ENCODE measurements around the gene KCTD5. TPM values are rescaled to one million over a fixed set of nuclear protein-coding genes. Genes with fewer than 3 reads are reported as not detected.

KCTD5 gene
- polyA plus RNA-seq, 1 donor from 2014 or later: 42.7 TPM

DNA sequence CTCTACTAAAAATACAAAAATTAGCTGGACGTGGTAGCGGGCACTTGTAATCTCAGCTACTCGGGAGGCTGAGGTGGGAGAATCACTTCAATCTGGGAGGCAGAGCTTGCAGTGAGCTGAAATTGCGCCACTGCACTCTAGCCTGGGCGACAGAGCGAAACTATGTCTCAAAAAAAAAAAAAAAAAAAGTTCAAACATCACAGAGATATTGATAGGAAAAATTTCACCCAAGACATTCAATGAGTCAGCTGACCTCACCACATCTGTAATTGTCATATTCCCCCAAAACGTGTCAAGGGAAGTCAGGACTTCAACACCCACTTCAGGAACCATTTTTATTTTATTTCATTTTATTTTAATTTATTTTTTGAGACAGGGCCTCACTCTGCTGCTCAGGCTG, 45.7 kb downstream of the KCTD5 start:
- TF ChIP-seq MXI1 (conservative IDR thresholded peaks at IDR 0.05; ENCODE audit: poor library complexity, severe bottlenecking) (no peak), RAD21 (conservative IDR thresholded peaks at IDR 0.05) (no peak), TAF1 (IDR thresholded peaks at IDR 0.05; ENCODE audit: low read depth) (no peak), SMC3 (conservative IDR thresholded peaks at IDR 0.05; ENCODE audit: poor library complexity) (no peak)
- TF ChIP-seq, protein P1, sequence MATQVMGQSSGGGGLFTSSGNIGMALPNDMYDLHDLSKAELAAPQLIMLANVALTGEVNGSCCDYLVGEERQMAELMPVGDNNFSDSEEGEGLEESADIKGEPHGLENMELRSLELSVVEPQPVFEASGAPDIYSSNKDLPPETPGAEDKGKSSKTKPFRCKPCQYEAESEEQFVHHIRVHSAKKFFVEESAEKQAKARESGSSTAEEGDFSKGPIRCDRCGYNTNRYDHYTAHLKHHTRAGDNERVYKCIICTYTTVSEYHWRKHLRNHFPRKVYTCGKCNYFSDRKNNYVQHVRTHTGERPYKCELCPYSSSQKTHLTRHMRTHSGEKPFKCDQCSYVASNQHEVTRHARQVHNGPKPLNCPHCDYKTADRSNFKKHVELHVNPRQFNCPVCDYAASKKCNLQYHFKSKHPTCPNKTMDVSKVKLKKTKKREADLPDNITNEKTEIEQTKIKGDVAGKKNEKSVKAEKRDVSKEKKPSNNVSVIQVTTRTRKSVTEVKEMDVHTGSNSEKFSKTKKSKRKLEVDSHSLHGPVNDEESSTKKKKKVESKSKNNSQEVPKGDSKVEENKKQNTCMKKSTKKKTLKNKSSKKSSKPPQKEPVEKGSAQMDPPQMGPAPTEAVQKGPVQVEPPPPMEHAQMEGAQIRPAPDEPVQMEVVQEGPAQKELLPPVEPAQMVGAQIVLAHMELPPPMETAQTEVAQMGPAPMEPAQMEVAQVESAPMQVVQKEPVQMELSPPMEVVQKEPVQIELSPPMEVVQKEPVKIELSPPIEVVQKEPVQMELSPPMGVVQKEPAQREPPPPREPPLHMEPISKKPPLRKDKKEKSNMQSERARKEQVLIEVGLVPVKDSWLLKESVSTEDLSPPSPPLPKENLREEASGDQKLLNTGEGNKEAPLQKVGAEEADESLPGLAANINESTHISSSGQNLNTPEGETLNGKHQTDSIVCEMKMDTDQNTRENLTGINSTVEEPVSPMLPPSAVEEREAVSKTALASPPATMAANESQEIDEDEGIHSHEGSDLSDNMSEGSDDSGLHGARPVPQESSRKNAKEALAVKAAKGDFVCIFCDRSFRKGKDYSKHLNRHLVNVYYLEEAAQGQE (IDR thresholded peaks at IDR 0.05; ENCODE audit: borderline replicate concordance): no peak
- H3K79me2 ChIP-seq (replicated peaks; ENCODE audit: insufficient read depth, low read length): no peaks in the 10 kb centered on the region
- no peaks in the 10 kb centered on the region for H3K27me3 ChIP-seq (ENCODE audit: insufficient read depth, low read depth, low read length)
- H3F3A ChIP-seq (ENCODE audit: insufficient read depth, low read length, poor library complexity, severe bottlenecking): no peaks in the 10 kb centered on the region
- no peak overlapping the region for H2AFZ ChIP-seq (ENCODE audit: low read depth, low read length)
- H3K9me3 ChIP-seq (ENCODE audit: low read length): no peaks in the 10 kb centered on the region
- no peak overlapping the region for H3K9ac ChIP-seq (ENCODE audit: low read length)
- H3K27ac ChIP-seq (ENCODE audit: low read length): no peak overlapping the region
- H3K4me2 ChIP-seq (ENCODE audit: low read length): no peak overlapping the region
- H3K36me3 ChIP-seq (ENCODE audit: insufficient read depth, low read length): no peaks in the 10 kb centered on the region
- no peak overlapping the region for H3K4me3 ChIP-seq (ENCODE audit: low read length)
- H4K20me1 ChIP-seq (ENCODE audit: insufficient read depth): no peaks in the 10 kb centered on the region
- no peaks in the 10 kb centered on the region for H3K9me2 ChIP-seq (ENCODE audit: insufficient read depth, low read length)

DNA sequence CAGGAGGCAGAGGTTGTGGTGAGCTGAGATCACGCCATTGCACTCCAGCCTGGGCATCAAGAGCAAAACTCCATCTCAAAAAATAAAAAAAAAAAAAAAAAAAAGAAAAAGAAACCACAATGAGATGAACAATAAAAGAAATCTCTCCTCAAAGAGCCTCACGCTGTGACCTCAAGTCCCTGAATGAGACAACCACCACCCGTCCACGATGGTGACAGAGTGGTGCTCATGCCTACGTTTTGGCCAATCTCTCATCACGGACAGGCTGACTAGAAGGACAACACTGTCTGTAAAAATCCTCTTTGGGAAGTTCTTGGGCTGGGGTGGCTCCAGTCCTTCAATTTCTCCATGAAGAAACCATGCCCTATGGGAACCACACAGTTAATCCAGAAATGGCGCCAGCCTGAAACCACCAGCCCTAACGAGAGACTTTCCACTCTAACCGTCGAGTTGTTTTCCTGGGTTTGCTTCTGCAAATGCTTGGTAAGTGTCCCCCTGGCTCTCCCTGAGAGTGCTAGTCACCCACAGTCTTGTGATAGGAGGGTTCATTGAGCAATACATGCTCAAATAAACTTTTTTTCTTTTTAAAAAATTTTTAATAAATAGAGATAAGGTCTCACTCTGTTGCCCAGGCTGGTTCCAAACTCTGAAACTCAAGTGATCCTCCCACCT, 52.7 kb downstream of the KCTD5 start:
- Histone ChIP-seq H3K79me2 (replicated peaks; ENCODE audit: insufficient read depth, low read length) (no peaks in the 10 kb centered on the region), H3K27ac (ENCODE audit: low read length) (no peak overlapping the region), H4K20me1 (ENCODE audit: insufficient read depth) (no peaks in the 10 kb centered on the region), H3K9ac (ENCODE audit: low read length) (no peak overlapping the region), H3K36me3 (ENCODE audit: insufficient read depth, low read length) (no peaks in the 10 kb centered on the region), H2AFZ (ENCODE audit: low read depth, low read length) (no peak overlapping the region), H3K9me2 (ENCODE audit: insufficient read depth, low read length) (no peaks in the 10 kb centered on the region), H3F3A (ENCODE audit: insufficient read depth, low read length, poor library complexity, severe bottlenecking) (no peaks in the 10 kb centered on the region), H3K4me3 (ENCODE audit: low read length) (no peak overlapping the region), H3K4me2 (ENCODE audit: low read length) (no peak overlapping the region), H3K9me3 (ENCODE audit: low read length) (no peaks in the 10 kb centered on the region), H3K27me3 (ENCODE audit: insufficient read depth, low read depth, low read length) (no peaks in the 10 kb centered on the region)
- TF ChIP-seq RAD21 (conservative IDR thresholded peaks at IDR 0.05) (no peak), EP300 (conservative IDR thresholded peaks at IDR 0.05; ENCODE audit: poor library complexity, severe bottlenecking) (no peak), POLR2AphosphoS5 (IDR thresholded peaks at IDR 0.05) (no peak), EZH2 (IDR thresholded peaks at IDR 0.05; ENCODE audit: borderline replicate concordance, insufficient read depth, low read length, poor library complexity, severe bottlenecking) (no peak), MXI1 (conservative IDR thresholded peaks at IDR 0.05; ENCODE audit: poor library complexity, severe bottlenecking) (no peak), TAF1 (IDR thresholded peaks at IDR 0.05; ENCODE audit: low read depth) (no peak), SMC3 (conservative IDR thresholded peaks at IDR 0.05; ENCODE audit: poor library complexity) (no peak)
- TF ChIP-seq, protein P2, sequence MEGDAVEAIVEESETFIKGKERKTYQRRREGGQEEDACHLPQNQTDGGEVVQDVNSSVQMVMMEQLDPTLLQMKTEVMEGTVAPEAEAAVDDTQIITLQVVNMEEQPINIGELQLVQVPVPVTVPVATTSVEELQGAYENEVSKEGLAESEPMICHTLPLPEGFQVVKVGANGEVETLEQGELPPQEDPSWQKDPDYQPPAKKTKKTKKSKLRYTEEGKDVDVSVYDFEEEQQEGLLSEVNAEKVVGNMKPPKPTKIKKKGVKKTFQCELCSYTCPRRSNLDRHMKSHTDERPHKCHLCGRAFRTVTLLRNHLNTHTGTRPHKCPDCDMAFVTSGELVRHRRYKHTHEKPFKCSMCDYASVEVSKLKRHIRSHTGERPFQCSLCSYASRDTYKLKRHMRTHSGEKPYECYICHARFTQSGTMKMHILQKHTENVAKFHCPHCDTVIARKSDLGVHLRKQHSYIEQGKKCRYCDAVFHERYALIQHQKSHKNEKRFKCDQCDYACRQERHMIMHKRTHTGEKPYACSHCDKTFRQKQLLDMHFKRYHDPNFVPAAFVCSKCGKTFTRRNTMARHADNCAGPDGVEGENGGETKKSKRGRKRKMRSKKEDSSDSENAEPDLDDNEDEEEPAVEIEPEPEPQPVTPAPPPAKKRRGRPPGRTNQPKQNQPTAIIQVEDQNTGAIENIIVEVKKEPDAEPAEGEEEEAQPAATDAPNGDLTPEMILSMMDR (IDR thresholded peaks at IDR 0.05; ENCODE audit: poor library complexity, severe bottlenecking): no peak
- TF ChIP-seq, protein P1 (IDR thresholded peaks at IDR 0.05; ENCODE audit: borderline replicate concordance): no peak

Measured in neural cell (in vitro differentiated cells).